ENCODE results near the gene AGAP2.
A peak's percentile ranks its signal among the peaks of the same experiment; 100 is the strongest.

AGAP2 gene

GRCh38 chr12:57730336-57731067 is 8.0 kb downstream of the AGAP2 start:
- H3K4me3 ChIP-seq (replicated peaks; ENCODE audit: low read depth, low read length): no peak overlapping the region
- peaks cover 38% of the 10 kb centered on the region for H3K36me3 ChIP-seq (ENCODE audit: control insufficient read depth, insufficient read depth, low read length)
- no peak for DNase-seq (ENCODE audit: extremely low read depth, insufficient read length)
- TF ChIP-seq CTCF (IDR thresholded peaks at IDR 0.05; ENCODE audit: insufficient read depth, low read length, poor library complexity, severe bottlenecking): no peak
- no peaks in the 10 kb centered on the region for H3K27me3 ChIP-seq (replicated peaks; ENCODE audit: control insufficient read depth, insufficient read depth, low read length)

GRCh38 chr12:57729321-57729844 is 9.2 kb downstream of the AGAP2 start:
- no peaks in the 10 kb centered on the region for H3K27me3 ChIP-seq (replicated peaks; ENCODE audit: control insufficient read depth, insufficient read depth, low read length)
- no peak for DNase-seq (ENCODE audit: extremely low read depth, insufficient read length)

DNA sequence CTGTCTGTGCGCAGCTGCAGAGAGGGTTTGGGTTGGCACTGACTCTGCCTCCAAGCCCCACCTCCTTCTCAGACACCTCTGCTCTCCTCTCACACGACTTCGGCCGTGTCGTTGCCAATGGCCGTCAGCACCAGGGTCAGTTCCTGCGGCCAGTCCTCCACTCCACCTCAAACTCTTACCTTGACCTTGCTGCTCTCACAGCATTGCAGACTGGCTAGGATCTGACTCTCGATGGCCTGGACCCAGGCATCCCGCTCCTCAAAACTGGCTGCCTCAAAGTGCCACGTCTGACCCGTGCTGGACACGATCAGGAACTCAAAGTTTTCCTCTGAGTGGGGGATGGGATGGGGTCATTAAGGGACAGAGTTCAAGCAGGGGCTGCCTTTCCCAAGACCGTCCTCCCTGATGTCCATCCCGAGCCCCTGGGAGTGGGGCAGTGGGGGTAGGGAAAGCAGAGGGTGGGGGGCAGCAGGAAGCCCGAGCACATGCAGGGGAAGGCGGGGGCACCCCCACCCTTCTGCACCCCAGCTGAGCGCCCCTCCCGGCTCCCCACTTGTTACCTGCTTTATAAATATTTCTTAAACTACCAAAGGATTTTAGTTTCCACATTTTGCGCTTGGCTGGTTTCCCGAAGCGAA is 10.7 kb downstream of the AGAP2 start:
- DNase-seq (ENCODE audit: extremely low read depth, insufficient read length): no peak
- TF ChIP-seq CTCF (IDR thresholded peaks at IDR 0.05; ENCODE audit: insufficient read depth, low read length, poor library complexity, severe bottlenecking): no peak
- peaks cover 30% of the 10 kb centered on the region for H3K36me3 ChIP-seq (ENCODE audit: control insufficient read depth, insufficient read depth, low read length)
- no peak overlapping the region for H3K4me3 ChIP-seq (replicated peaks; ENCODE audit: low read depth, low read length)
- H3K27me3 ChIP-seq (replicated peaks; ENCODE audit: control insufficient read depth, insufficient read depth, low read length): no peaks in the 10 kb centered on the region

More at GRCh38 chr12:57729321-57729844, 9.2 kb downstream of the AGAP2 start:
- peaks cover 38% of the 10 kb centered on the region for H3K36me3 ChIP-seq (ENCODE audit: control insufficient read depth, insufficient read depth, low read length)
- H3K4me3 ChIP-seq (replicated peaks; ENCODE audit: low read depth, low read length): no peak overlapping the region
- no peak for TF ChIP-seq CTCF (IDR thresholded peaks at IDR 0.05; ENCODE audit: insufficient read depth, low read length, poor library complexity, severe bottlenecking)

GRCh38 chr12:57726884-57727757 is 11.4 kb downstream of the AGAP2 start:
- Histone ChIP-seq H3K36me3 (ENCODE audit: control insufficient read depth, insufficient read depth, low read length) (peaks cover 28% of the 10 kb centered on the region), H3K4me3 (replicated peaks; ENCODE audit: low read depth, low read length) (no peak overlapping the region), H3K27me3 (replicated peaks; ENCODE audit: control insufficient read depth, insufficient read depth, low read length) (no peaks in the 10 kb centered on the region)
- no peak for TF ChIP-seq CTCF (IDR thresholded peaks at IDR 0.05; ENCODE audit: insufficient read depth, low read length, poor library complexity, severe bottlenecking)
- no peak for DNase-seq (ENCODE audit: extremely low read depth, insufficient read length)

DNA sequence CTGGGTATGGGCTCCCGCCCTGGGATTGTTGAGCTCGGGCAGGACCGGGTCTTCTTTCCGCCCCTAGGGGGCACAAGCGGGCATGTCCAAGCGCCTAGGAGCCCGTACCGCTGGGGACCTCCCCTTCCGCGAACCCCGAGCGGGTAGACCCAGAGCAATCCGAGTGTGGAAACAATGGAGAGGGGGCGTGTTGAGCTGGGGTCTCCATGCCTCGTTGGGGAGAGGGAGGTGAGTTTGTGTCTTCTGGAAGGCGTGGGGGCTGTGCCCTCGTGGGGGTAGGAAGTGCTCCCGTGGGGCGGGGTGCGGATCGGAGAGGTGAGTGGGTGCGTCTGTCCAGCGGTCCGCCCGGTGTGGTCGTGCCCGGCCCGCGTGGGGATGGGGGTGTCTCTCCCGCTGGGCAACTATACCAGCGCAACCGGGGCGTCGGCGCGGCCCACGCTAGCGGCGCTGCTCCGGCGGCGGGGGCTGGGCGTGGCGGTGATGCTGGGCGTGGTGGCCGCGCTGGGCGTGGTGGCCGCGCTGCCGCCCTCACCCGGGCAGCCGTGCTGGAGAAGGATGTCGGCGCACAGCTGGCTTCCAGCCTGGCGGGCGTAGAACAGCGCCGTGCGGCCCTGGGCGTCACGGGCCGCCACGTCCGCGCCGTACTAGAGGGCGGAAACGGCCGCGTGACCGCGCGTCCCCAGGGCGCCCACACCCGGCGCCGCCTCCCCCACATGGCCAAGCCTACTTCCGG is 12.2 kb downstream of the AGAP2 start:
- no peak for DNase-seq (ENCODE audit: extremely low read depth, insufficient read length)
- H3K4me3 ChIP-seq (replicated peaks; ENCODE audit: low read depth, low read length): no peak overlapping the region
- peak; percentile 24 for TF ChIP-seq CTCF (IDR thresholded peaks at IDR 0.05; ENCODE audit: insufficient read depth, low read length, poor library complexity, severe bottlenecking)
- H3K36me3 ChIP-seq (ENCODE audit: control insufficient read depth, insufficient read depth, low read length): peaks cover 31% of the 10 kb centered on the region
- no peaks in the 10 kb centered on the region for H3K27me3 ChIP-seq (replicated peaks; ENCODE audit: control insufficient read depth, insufficient read depth, low read length)

All from GM06990 (cell line).